HepG2 (cell line): Measurements from ENCODE around the gene LSMEM2. TPM values are rescaled to one million over a fixed set of nuclear protein-coding genes. Genes with fewer than 3 reads are reported as not detected.
A peak's percentile ranks its signal among the peaks of the same experiment; 100 is the strongest.

Source experiments
- EZH2 ChIP-seq: conservative IDR thresholded peaks from 2 replicates; pipeline ENCODE4 v1.6.1; 2012; ENCODE audit warnings: mild to moderate bottlenecking, low read depth, low read length, moderate library complexity
- GRHL1 ChIP-seq: sonication (generic); formaldehyde crosslinking; conservative IDR thresholded peaks from 2 replicates; pipeline ENCODE4 v1.8.0; 2022; ENCODE audit warnings: missing genetic modification reagents
- HNRNPUL1 ChIP-seq: fragments of 200-400 bp; formaldehyde crosslinking; IDR thresholded peaks from 2 replicates; pipeline ENCODE4 v1.6.1; 2017; ENCODE audit warnings: low read depth, mild to moderate bottlenecking, low read length, moderate library complexity
- JDP2 ChIP-seq: sonication (generic); formaldehyde crosslinking; IDR thresholded peaks from 2 replicates; pipeline ENCODE4 v1.8.1; 2022; ENCODE audit warnings: missing genetic modification reagents, borderline replicate concordance
- KAT7 ChIP-seq: IDR thresholded peaks from 2 replicates; pipeline ENCODE4 v1.6.1; 2018; ENCODE audit warnings: borderline replicate concordance, missing compliant biosample characterization
- PATZ1 ChIP-seq: sonication (generic); formaldehyde crosslinking; IDR thresholded peaks from 2 replicates; pipeline ENCODE4 v1.4.0; 2020; ENCODE audit warnings: missing genetic modification reagents
- PAXIP1 ChIP-seq: sonication (generic); formaldehyde crosslinking; conservative IDR thresholded peaks from 2 replicates; pipeline ENCODE4 v1.4.0; 2020; ENCODE audit warnings: mild to moderate bottlenecking, missing genetic modification reagents, moderate library complexity
- RFXANK ChIP-seq: IDR thresholded peaks from 2 replicates; pipeline ENCODE4 v1.6.1; 2016
- ZBTB49 ChIP-seq: sonication (generic); formaldehyde crosslinking; IDR thresholded peaks from 2 replicates; pipeline ENCODE4 v1.4.0; 2020; ENCODE audit warnings: missing genetic modification reagents, borderline replicate concordance
- ZNF24 ChIP-seq: fragments of 450-650 bp; IDR thresholded peaks from 2 replicates; pipeline ENCODE4 v1.6.1; 2017; ENCODE audit warnings: antibody characterized with exemption, mild to moderate bottlenecking
- ZNF335 ChIP-seq: sonication (generic); formaldehyde crosslinking; IDR thresholded peaks from 2 replicates; pipeline ENCODE4 v1.4.0; 2020; ENCODE audit warnings: missing genetic modification reagents
- ZNF629 ChIP-seq: sonication (generic); formaldehyde crosslinking; conservative IDR thresholded peaks from 2 replicates; pipeline ENCODE4 v1.5.0; 2020; ENCODE audit warnings: missing genetic modification reagents
- polyA plus RNA-seq, 8 experiments: library from polyadenylated mRNA; depleted of rRNA in 3 of 8; stranded (reverse) in 7 of 8; unstranded in 1 of 8; fragments of >200 nt; fragmentation: Illumina TruSeq in 4 of 8; extraction: Trizol in 4 of 8; gene quantifications; 2 replicates each; pipeline versions ENCODE4 v1.2.1 to v1.2.3, GENCODE V29; 2011 to 2016; ENCODE audit warnings: low read depth in 4 of 8, missing spikeins in 1 of 8, mixed read lengths in 1 of 8; ENCODE audit not compliant: insufficient read depth in 1 of 8
- total RNA-seq, 5 experiments: library from RNA; depleted of rRNA; stranded (reverse); fragments of >200 nt; fragmentation: Illumina TruSeq; extraction: Trizol; gene quantifications; 2 replicates each; pipeline ENCODE4 v1.2.3, GENCODE V29; 2016; ENCODE audit warnings: low read depth in 1 of 5
- TF ChIP-seq, protein P1 (sequence below): sonication (generic); formaldehyde crosslinking; IDR thresholded peaks from 2 replicates; pipeline ENCODE4 v1.5.0; 2020; ENCODE audit warnings: mild to moderate bottlenecking, missing genetic modification reagents

LSMEM2 gene
- total and polyA plus RNA-seq, 2 of the 13 experiments (the other 11 are each of a cell fraction or from before 2014, with no cell fraction given) = 0.07 to 0.41 TPM

- TF ChIP-seq GRHL1 (CRISPR knock-in tag) (no peak), KAT7 (CRISPR knock-in tag) (no peak; the same call in 1 of the 2 replicates), RFXANK (CRISPR knock-in tag) (no peak), ZBTB49 (CRISPR knock-in tag) (no peak), ZNF629 (CRISPR knock-in tag) (peak; percentile 59; the same call in 1 of the 2 replicates), ZNF24 (no peak; the same call in 1 of the 2 replicates), HNRNPUL1 (no peak; the same call in 1 of the 2 replicates), PATZ1 (CRISPR knock-in tag) (peak; percentile 99), EZH2 (no peak), JDP2 (CRISPR knock-in tag) (no peak; the same call in 1 of the 2 replicates), ZNF335 (no peak), PAXIP1 (CRISPR knock-in tag) (peak; percentile 83; the same call in 1 of the 2 replicates)
- TF ChIP-seq, protein P1, sequence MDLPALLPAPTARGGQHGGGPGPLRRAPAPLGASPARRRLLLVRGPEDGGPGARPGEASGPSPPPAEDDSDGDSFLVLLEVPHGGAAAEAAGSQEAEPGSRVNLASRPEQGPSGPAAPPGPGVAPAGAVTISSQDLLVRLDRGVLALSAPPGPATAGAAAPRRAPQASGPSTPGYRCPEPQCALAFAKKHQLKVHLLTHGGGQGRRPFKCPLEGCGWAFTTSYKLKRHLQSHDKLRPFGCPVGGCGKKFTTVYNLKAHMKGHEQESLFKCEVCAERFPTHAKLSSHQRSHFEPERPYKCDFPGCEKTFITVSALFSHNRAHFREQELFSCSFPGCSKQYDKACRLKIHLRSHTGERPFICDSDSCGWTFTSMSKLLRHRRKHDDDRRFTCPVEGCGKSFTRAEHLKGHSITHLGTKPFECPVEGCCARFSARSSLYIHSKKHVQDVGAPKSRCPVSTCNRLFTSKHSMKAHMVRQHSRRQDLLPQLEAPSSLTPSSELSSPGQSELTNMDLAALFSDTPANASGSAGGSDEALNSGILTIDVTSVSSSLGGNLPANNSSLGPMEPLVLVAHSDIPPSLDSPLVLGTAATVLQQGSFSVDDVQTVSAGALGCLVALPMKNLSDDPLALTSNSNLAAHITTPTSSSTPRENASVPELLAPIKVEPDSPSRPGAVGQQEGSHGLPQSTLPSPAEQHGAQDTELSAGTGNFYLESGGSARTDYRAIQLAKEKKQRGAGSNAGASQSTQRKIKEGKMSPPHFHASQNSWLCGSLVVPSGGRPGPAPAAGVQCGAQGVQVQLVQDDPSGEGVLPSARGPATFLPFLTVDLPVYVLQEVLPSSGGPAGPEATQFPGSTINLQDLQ (CRISPR knock-in tag) = no peak
These were observed 18.6 kb upstream of the LSMEM2 start (continued) for GRCh38 chr3:50260027-50260941.
